ENCODE data around the gene SLC2A10. TPM values are rescaled to one million over a fixed set of nuclear protein-coding genes. Genes with fewer than 3 reads are reported as not detected.

SLC2A10 gene
- total RNA-seq, 1 experiment from 2014 or later: 1.6 TPM

DNA sequence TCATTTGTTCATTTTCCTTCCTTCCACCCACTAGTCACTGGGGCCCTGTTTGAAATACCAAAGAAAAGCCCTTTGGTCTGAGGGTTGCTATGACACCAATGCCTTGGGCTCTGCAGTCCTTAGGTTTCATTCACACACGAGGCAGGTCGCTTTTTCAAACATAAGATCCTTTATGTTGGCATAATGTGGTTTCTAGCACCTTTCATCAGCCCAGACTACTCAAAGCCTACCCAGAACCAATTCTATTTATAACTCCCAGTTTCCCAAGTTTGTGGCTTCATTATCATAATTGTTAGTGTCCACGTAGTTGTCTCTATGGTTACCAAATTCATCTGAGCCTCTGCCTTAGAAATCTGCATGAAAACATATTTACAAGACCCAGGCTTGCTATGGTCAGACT, 13.6 kb upstream of the SLC2A10 start:
- no peaks in the 10 kb centered on the region for H3K9me3 ChIP-seq (ENCODE audit: control insufficient read depth, insufficient read depth, low read depth, low read length)
- no peak for ATAC-seq
- H3K4me1 ChIP-seq (ENCODE audit: control insufficient read depth, insufficient read depth, low read length): no peaks in the 10 kb centered on the region
- H3K27ac ChIP-seq (ENCODE audit: low read length): no peak overlapping the region
- DNase-seq (ENCODE audit: low read depth, low spot score): no peak
- in situ Hi-C loops (cut with HindIII; ENCODE audit: low pct_unique_long_range_greater_than_20kb, low sequenced_read_pairs): no loop called here
- POLR2A ChIA-PET: no interaction called here
- intact Hi-C loops (cut with micrococcal nuclease; ENCODE audit: unreplicated experiment): no loop called here
- H3K36me3 ChIP-seq (ENCODE audit: control insufficient read depth, insufficient read depth, low read length): no peaks in the 10 kb centered on the region
- no peak for TF ChIP-seq TCF7L2 (IDR thresholded peaks at IDR 0.05; ENCODE audit: low read depth, low read length)
- TF ChIP-seq, protein P1, sequence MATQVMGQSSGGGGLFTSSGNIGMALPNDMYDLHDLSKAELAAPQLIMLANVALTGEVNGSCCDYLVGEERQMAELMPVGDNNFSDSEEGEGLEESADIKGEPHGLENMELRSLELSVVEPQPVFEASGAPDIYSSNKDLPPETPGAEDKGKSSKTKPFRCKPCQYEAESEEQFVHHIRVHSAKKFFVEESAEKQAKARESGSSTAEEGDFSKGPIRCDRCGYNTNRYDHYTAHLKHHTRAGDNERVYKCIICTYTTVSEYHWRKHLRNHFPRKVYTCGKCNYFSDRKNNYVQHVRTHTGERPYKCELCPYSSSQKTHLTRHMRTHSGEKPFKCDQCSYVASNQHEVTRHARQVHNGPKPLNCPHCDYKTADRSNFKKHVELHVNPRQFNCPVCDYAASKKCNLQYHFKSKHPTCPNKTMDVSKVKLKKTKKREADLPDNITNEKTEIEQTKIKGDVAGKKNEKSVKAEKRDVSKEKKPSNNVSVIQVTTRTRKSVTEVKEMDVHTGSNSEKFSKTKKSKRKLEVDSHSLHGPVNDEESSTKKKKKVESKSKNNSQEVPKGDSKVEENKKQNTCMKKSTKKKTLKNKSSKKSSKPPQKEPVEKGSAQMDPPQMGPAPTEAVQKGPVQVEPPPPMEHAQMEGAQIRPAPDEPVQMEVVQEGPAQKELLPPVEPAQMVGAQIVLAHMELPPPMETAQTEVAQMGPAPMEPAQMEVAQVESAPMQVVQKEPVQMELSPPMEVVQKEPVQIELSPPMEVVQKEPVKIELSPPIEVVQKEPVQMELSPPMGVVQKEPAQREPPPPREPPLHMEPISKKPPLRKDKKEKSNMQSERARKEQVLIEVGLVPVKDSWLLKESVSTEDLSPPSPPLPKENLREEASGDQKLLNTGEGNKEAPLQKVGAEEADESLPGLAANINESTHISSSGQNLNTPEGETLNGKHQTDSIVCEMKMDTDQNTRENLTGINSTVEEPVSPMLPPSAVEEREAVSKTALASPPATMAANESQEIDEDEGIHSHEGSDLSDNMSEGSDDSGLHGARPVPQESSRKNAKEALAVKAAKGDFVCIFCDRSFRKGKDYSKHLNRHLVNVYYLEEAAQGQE (IDR thresholded peaks at IDR 0.05; ENCODE audit: insufficient read depth in 1 of 2, low read depth in 2 of 2, low read length in 1 of 2): no peak
- no peak for TF ChIP-seq SIN3A (IDR thresholded peaks at IDR 0.05; ENCODE audit: borderline replicate concordance, insufficient read depth, low read depth, low read length)
- TF ChIP-seq POLR2AphosphoS5 (IDR thresholded peaks at IDR 0.05; ENCODE audit: low read depth, low read length): no peak
- TF ChIP-seq, protein P2, sequence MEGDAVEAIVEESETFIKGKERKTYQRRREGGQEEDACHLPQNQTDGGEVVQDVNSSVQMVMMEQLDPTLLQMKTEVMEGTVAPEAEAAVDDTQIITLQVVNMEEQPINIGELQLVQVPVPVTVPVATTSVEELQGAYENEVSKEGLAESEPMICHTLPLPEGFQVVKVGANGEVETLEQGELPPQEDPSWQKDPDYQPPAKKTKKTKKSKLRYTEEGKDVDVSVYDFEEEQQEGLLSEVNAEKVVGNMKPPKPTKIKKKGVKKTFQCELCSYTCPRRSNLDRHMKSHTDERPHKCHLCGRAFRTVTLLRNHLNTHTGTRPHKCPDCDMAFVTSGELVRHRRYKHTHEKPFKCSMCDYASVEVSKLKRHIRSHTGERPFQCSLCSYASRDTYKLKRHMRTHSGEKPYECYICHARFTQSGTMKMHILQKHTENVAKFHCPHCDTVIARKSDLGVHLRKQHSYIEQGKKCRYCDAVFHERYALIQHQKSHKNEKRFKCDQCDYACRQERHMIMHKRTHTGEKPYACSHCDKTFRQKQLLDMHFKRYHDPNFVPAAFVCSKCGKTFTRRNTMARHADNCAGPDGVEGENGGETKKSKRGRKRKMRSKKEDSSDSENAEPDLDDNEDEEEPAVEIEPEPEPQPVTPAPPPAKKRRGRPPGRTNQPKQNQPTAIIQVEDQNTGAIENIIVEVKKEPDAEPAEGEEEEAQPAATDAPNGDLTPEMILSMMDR (IDR thresholded peaks at IDR 0.05): no peak
- CTCF ChIA-PET: no interaction called here
- BruUV-seq (replicated peaks): no TSS peak
- no peak overlapping the region for H3K4me3 ChIP-seq (ENCODE audit: low read depth in 2 of 2, low read length in 2 of 2)
- H3K27me3 ChIP-seq (ENCODE audit: control insufficient read depth, insufficient read depth, low read length): no peaks in the 10 kb centered on the region

DNA sequence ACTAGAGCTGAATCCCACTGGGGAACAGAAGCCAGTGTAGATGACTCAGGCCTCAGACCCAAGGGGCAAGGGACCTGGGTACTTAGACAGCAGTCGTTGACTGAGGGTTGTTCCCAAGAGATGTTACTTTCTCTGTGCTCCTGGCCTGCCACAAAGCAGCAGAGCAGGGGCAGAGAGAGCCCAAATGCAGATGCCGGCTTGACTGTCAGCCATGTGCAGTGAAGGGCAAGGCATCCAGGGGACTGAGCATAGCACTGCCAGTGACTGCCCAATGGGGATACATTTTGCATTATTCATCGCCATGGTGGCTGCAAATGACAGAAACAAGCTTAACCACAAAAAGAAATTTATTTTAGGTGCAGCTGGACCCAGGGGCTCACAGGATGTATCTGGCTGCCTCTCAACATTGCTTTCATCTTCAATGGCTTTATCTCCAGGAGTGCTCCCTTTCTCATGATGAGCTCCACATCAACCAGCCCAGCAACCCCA, 12.6 kb upstream of the SLC2A10 start:
- no peaks in the 10 kb centered on the region for H3K4me1 ChIP-seq (ENCODE audit: control insufficient read depth, insufficient read depth, low read length)
- TF ChIP-seq POLR2AphosphoS5 (IDR thresholded peaks at IDR 0.05; ENCODE audit: low read depth, low read length) (no peak), SIN3A (IDR thresholded peaks at IDR 0.05; ENCODE audit: borderline replicate concordance, insufficient read depth, low read depth, low read length) (no peak), TCF7L2 (IDR thresholded peaks at IDR 0.05; ENCODE audit: low read depth, low read length) (no peak)
- TF ChIP-seq, protein P2 (IDR thresholded peaks at IDR 0.05): no peak
- TF ChIP-seq, protein P1 (IDR thresholded peaks at IDR 0.05; ENCODE audit: insufficient read depth in 1 of 2, low read depth in 2 of 2, low read length in 1 of 2): no peak
- intact Hi-C loops (cut with micrococcal nuclease; ENCODE audit: unreplicated experiment) (no loop called here), in situ Hi-C loops (cut with HindIII; ENCODE audit: low pct_unique_long_range_greater_than_20kb, low sequenced_read_pairs) (no loop called here)
- no peaks in the 10 kb centered on the region for H3K27me3 ChIP-seq (ENCODE audit: control insufficient read depth, insufficient read depth, low read length)
- CTCF ChIA-PET: interaction anchor here (0.7 kb wide), 1 partner anchor 9 kb away, joined by 3 read pairs; no protein-coding TSS in a partner anchor
- DNase-seq (ENCODE audit: low read depth, low spot score): no peak
- no peaks in the 10 kb centered on the region for H3K9me3 ChIP-seq (ENCODE audit: control insufficient read depth, insufficient read depth, low read depth, low read length)
- POLR2A ChIA-PET: no interaction called here
- ATAC-seq: no peak
- H3K27ac ChIP-seq (ENCODE audit: low read length): no peak overlapping the region
- H3K36me3 ChIP-seq (ENCODE audit: control insufficient read depth, insufficient read depth, low read length): no peaks in the 10 kb centered on the region
- H3K4me3 ChIP-seq (ENCODE audit: low read depth in 2 of 2, low read length in 2 of 2): no peak overlapping the region
- no TSS peak for BruUV-seq (replicated peaks)

All from Panc1 (cell line).